Measurements from ENCODE around the gene ENDOV.

The ENDOV gene

DNA sequence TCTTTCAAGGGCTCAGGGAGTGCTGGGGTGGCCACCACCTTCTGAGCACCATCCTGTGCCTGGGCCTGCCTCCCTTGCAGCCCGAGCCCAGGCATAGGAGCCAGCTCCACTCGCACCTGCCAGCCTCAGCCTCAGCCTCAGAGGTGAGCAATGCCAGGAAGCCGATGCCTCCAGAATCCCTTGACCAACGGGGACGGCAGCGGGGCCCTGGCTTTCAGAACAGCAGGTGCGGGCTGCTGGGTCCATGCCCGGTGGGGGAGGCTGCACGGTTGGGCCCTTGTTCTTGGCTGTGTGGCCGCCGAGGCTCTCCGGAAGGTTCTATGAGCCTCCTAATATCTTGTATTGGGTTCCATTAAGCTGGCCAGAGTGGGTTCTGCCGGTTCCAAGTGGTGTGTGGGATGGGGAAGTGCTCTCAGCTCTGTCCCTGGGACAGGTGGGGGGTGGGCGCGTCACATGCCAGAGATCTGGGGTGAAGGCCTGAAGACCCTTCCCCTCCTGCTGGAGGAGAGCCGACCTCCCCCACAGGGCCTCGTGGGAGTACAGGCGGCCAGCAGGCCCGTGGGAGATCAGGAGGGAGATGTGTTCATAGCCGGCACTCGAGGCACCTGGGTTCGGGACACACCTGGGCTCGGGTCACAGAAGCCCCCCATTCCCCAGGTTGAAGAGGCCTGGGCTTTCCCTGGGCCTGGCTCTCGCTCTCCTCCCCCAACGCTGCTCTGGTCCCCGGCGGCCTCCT is 34.4 kb downstream of the ENDOV start:
- no peak overlapping the region for H3K27ac ChIP-seq
- TF ChIP-seq, protein P1, sequence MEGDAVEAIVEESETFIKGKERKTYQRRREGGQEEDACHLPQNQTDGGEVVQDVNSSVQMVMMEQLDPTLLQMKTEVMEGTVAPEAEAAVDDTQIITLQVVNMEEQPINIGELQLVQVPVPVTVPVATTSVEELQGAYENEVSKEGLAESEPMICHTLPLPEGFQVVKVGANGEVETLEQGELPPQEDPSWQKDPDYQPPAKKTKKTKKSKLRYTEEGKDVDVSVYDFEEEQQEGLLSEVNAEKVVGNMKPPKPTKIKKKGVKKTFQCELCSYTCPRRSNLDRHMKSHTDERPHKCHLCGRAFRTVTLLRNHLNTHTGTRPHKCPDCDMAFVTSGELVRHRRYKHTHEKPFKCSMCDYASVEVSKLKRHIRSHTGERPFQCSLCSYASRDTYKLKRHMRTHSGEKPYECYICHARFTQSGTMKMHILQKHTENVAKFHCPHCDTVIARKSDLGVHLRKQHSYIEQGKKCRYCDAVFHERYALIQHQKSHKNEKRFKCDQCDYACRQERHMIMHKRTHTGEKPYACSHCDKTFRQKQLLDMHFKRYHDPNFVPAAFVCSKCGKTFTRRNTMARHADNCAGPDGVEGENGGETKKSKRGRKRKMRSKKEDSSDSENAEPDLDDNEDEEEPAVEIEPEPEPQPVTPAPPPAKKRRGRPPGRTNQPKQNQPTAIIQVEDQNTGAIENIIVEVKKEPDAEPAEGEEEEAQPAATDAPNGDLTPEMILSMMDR (conservative IDR thresholded peaks at IDR 0.05) = no peak

DNA sequence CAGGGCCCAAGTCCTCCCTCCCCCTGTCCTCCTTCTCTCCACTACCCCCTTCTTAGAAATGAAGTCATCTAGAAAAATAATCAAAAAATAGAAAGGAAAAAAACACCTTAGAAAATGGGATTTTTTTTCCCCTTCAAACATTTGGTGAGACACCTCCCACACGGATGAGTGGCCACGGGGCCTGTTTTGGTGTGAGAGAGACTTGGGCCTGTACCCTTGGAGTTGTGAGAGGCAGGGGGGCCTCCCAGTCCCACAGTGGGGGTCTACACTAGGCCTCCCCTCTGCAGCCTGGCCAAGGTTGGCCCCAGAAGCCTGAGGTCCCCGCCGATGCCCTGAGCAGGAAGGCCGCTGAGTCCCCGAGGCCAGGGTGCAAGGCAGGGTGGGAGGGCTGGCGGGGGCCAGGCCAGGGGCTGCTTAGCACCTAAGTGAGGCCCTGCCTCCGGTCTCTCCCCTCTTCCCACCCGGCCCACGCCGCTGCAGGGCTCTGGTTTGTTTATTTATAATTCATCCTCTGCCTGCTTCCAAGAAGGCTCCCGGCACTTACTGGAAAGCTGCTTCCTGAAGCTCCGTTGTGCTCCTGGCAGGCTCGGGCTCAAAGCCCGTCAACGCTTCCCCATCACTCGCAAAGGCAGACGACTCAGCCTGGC is 35.1 kb downstream of the ENDOV start:
- no peak overlapping the region for H3K27ac ChIP-seq
- TF ChIP-seq, protein P1 (conservative IDR thresholded peaks at IDR 0.05) = no peak

DNA sequence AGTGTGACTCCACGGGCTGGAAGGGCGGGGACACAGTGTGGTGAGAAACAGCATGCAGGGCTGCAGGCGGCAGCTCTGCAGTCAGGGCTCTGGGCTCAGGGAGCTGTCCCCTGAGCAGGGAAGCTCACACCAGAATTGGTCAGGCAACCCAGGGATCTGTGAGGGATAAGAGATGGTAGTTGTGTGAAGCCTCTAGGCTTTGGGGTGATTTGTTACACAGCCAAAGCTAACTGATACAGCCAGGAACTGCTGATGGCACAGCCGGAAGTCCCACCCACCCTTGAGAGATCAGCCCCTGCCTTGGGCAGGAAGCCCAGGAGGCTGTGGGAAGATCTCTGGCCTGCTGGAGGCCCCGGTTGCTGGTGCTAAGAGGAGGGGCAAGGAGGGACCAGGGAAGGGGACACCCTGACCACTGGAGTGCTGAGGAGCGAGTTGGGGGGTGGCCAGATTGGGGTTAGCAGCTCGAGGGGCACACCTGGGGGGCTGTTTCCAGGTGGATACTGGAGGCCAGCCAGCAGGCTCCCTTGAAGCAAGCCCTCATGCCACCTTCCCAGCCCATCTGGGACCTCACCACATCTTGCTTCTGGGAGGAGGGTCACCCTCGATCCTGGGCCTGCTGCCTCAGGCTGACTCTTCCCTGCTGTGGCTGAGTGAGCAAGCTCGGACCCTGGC is 36.3 kb downstream of the ENDOV start:
- TF ChIP-seq, protein P1 (conservative IDR thresholded peaks at IDR 0.05) = no peak
- H3K27ac ChIP-seq = no peak overlapping the region

DNA sequence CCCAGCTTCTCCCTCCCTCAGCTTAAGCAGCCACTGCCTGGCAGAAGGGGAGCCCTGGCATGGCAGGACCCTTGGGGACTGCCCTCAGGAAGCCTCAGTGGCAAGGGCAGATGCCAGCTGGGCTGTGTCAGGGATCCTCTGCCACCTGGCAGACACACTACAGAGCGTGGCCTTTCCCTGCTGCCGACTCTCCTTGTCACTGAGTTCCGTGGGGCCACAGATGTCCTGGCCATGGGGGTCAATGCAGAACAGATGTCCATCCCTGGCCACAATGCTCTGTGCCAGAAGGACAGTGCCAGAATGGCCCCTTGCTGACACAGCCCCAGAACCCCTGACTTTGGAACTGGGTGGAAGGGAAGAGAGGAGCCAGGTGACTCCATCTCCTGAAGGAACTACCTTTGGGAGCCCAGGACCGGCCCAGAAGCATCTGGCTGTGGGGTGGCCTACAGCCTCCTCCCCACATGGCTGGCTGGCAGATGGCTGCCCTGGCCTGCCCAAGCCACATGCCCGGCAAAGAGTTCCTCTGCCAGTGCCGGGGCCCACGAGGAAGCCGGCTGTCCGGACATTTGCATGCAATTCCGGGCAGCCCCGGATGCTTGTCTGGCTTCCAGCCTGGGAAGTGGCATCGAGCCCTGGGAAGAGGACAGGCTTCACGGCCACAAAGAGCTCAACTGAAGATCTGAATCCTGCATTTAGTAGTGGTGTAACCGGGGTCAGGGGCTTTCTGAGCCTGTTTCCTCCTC is 37.4 kb downstream of the ENDOV start:
- TF ChIP-seq, protein P1 (conservative IDR thresholded peaks at IDR 0.05) = no peak
- H3K27ac ChIP-seq = no peak overlapping the region

DNA sequence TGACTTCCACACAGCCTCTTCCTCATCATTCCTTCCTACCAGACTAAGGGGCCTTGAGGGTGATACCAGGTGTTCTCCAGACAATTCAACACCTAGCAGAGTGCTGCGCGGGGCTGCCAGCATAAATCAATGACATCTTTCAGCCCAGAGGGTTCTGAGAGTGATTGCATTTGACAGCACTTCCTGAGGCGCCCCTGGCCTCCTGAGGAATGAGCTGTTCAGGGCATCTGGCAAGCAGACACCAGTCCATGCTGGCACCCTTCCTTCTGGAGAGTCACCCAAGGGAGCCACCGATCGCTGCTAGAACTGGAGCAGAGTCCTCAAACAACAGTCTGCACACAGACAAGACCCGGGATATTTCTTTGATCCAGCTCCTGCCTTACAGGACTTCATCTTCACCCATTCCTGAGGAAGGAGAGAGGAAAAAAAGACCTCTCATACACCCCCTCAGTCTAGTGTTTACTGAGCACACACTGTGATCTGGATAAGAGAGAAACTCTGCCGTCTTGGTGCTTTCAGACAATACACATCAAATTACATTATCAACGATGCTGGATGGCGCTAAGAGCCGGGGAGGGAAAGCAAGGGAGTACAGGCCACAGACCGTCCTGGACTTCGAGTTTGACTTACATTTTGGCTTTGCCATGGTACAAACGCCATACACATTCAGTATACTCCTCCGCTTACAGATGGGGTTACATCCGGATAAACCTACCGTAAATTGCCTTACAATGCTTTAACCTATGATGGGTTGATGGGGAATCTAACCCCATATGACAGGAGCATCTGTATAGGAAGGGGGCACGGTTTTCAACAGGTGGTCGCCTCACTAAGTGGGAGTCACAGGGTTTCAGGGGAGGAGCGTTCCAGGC is 38.4 kb downstream of the ENDOV start:
- peak overlapping the region; percentile 99 for H3K27ac ChIP-seq
- TF ChIP-seq, protein P1 (conservative IDR thresholded peaks at IDR 0.05) = no peak

DNA sequence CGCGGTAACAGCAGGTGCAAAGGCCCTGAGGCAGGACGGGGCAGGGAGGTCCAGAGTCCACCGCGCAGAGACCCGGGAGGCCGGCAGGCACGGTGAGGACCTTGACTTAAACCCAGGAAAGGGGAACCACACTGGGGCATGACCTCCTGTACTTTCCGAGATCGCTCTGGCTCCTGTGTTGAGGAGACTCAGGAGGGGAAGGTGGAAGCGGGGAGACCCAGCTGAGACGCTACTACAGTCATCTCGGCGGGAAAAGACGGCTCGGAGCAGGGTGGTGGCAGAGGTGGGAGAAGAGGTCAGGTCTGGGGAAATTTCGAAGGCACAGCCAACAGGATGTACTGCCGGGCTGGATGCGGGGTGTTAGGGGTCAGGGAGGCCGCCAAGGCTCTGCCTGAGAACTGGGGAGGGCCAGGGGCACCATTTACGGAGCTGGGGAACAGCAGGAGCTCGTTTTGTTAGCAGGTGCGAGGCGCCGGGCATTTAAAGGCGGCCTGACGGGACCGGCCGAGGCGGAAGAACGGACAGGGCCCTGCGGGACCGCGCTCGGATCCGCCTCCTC is 39.1 kb downstream of the ENDOV start:
- H3K27ac ChIP-seq = peak overlapping the region; percentile 99
- TF ChIP-seq, protein P1 (conservative IDR thresholded peaks at IDR 0.05) = no peak

Data from VCaP (cell line).